ENCODE results near the gene TMEM127.

Gene TMEM127

DNA sequence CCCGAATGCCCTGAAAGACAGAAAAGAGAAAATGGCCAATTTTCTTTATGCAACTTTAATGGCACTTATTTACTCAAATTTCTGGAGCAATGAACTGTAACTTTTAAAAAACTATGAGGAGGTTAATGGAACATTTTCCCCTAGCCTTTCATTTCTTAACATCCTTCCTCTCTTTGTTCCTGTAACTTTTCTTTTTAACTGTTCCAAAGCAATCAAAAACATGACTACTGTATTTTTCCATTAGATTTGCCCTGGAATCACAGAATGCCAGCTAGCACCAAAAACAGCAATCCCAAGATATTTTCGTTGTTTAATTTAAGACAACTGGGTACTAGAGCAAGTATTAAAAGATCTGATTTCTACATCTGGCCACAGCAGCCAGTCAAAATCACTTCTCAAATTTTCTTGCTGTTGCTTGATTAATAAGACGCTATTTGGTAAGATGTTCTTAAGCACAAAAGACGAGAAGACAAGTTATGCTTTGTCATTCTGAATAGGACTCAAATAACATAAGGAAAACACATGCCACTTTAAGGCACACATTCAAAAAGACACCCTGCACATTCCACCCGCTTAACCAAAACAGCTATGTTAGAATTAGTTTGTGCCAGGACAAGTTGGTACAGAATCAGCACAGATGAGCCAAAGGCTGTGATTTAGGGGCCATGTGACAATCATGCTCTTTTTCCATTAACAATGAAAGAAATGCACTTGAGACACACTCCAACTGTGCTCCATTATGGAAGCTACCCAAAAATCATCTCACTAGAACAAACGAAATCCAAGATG is 60.8 kb downstream of the TMEM127 start:
- peak; percentile 12 to 48 (median 30) for DNase-seq

DNA sequence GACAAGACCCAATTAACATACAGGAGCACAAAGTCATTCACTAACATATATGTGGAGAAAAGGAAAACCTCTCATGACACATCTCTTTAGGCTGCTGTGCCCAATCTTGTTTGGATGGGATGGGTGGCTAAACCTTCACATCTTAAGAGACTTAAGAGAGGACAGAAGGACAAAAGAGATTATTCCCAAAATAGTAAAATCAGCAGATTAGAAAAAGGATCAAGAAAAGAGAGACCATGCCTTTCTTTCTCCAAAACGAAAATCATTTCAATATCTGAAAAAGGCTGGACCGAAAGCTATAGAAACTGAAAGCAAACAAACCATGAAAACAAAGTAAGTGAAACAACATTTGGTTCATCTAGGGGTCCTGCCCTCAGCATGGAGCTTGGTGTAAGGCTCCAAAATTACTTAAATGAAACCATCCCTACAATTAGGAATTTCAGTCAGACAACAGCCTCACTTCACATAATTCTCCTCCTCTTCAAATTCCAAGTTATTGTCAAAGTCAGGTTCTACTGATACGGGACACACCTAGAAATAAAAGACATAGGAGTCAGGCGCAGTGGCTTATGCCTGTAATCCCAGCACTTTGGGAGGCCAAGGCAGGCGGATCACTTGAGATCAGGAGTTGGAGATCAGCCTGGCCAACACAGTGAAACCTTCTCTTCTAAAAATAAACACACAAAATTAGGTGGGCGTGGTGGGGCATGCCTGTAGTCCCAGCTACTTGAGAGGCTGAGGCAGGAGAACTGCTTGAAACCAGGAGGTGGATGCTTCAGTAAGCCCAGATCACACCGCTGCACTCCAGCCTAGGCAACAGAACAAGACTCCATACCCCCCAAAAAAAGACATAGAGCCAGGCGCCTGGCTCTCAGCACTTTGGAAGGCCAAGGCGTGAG is 62.4 kb downstream of the TMEM127 start:
- no peak for DNase-seq

DNA sequence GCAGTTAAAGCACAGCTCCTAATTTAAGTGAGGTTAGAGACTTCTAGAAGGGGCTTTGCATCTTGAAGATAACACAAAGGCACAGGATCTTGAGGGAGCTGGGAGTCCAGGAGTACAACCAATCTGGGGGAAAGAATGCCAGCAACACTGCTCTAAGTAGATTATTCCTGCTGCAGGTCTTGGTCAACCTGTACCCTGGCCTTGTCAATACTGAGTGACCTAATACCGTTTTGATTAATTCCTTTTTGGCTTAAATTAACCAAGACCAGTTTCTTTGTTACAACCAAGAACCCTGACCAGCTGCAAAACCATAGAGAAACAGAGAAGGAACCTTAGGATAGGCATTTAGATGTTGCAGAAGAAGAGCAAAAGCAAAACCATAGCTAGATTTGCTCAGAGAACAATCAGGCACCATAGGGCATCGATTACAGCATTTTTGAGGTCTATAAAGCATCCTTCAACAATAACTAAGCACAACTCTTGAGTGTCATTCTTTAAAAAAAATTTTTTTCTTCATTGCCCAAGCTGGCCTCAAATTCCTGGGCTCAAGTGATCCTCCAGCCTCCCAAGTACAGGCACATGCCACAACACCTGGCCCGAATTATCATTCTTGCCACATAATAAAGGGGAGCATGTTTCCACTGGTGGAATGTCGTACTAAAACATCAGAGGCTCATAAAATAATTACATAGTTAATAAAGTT is 63.5 kb downstream of the TMEM127 start:
- DNase-seq, result no peak

DNA sequence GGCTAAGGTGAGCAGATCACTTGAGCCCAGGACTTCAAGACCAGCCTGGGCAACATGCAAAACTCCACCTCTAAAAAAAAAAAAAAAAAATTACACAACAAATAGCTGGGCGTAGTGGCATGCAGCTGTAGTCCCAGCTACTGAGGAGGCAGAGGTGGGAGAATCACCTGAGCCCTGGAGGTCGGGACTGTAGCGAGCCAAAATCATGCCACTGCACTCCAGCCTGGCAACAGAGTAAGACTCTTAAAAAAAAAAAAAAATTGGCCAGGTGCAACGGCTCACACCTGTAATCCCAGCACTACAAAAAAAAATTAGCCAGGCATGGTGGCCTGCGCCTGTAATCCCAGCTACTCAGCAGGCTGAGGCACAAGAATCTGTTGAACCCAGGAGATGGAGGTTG is 64.5 kb downstream of the TMEM127 start:
- no peak for DNase-seq

DNA sequence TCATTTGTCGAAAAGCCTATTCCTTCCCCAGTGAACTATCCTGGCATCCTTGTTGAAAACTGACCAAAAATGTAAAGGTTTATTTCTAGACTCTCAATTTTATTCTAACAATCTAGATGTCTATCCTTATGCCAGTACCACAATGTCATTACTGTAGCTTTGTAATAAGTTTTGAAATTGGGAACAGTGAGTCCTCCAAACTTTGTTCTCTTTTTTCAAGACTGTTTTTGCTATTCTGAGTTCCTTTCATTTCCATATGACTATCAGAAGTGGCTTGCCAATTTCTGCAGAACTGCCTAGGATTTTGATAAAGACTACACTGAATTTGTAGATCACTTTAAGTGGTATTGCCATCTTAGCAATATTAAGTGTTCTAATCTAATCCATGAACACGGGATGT is 66.9 kb downstream of the TMEM127 start:
- peak in 2 of 4 experiments; percentile 40 to 55 for DNase-seq

All from suppressor macrophage (primary cell).